HG03378 (cell line): ENCODE data around the gene GATAD2B.

Experiments
- ATAC-seq: cut with Tn5 transposase; IDR thresholded peaks from one replicate; pipeline ENCODE4 v1.9.1; 2021; ENCODE audit warnings: mild to moderate bottlenecking, moderate library complexity; ENCODE audit not compliant: unreplicated experiment

GATAD2B gene

DNA sequence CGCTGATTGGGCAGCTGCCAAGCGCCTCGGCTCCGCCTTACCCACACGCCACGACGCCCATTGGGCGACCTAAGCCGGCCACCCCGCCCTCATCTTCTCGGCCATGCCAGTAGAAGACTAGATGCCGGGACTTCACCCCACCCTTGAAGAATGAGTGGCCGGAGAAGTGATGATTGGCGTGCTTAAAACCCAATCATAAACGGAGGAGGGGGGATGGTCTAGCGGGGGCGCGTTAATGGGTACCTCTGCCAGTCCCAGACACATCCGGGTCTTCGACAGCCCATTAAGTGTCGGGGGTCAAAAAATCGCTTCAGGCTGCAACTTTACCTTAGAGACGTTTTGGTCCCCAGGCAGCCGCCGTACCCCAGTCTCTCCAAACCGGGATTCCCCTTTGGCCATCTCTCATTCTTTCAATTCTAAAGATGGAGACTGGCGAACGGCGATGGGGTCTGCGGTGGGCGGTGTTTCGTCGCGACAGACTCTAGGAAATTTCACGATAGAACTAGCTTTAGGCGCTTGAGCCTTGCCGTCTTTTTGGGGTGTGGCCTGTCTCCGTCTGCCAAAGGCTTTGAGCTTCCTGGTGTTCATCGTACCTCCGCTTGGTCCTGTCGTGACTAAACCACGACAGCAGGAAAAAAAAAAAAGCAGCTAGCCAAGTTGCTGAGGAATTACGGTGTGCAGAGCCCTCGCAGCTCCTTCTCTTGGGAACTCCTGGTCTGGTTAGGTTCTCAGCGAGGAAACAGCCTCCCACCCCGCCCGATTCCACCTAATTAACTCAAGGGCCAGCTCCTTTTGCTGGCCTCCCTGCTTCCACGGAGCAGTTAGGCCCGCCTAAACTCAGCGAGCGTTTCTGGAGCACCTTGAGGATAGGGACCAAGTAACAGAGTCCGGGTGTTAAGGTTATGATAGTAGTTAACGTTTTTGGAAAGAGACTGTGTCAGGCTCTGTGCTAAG, at the start of gene GATAD2B:
Gene GATAD2B, minus strand, starts transcription at position 1 of the 954 bp plus-strand sequence. CDS start 94,625 bp downstream, outside the sequence.
- ATAC-seq = peak; percentile 87

DNA sequence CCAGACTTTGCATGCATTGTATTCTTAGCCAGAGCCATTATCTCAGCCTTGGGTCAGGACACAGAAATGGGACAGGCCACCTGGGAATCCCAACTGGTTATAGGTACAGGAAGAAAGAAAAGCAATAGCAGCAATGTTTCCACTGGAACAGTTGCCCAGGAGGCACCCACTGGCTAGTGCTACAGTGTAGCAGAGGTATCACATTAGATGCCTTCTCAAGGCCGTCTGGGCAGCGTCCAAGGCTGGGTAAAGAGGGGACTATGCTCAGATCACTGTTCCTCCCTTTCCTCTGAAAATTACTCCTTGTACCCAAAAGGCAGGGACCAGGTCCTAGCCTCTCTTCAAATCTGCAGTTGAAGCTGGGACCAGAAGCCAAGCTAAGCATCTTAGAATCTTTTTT, 47.6 kb upstream of the GATAD2B start:
- ATAC-seq = no peak

DNA sequence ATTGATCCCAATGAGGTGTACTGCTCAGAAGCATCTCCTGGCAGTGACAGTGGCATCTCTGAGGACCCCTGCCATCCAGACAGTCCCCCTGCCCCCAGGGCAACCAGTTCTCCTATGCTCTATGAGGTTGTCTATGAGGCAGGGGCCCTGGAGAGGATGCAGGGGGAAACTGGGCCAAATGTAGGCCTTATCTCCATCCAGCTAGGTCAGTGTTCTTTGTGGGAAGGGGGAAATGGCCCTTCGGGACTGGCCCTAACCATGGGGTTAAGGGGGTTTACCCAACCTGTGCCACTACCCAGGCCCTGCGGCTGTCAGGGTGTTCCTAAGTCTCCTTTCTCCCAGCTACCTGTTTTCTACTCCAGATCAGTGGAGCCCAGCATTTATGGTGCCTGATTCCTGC, 46.2 kb upstream of the GATAD2B start:
- no peak for ATAC-seq

DNA sequence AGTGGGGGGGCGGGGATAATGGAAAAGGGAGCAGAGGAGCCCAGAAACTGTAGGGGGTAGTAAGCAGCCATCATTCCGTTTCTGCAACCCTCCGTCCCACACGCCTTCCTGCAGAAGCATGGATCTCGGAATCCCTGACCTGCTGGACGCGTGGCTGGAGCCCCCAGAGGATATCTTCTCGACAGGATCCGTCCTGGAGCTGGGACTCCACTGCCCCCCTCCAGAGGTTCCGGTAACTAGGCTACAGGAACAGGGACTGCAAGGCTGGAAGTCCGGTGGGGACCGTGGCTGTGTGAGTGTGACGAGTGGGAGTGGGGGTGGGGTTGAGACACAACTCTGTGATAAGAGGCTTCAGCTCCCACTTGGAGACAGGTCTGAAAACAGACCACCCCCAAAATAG, 45.6 kb upstream of the GATAD2B start:
- no peak for ATAC-seq

DNA sequence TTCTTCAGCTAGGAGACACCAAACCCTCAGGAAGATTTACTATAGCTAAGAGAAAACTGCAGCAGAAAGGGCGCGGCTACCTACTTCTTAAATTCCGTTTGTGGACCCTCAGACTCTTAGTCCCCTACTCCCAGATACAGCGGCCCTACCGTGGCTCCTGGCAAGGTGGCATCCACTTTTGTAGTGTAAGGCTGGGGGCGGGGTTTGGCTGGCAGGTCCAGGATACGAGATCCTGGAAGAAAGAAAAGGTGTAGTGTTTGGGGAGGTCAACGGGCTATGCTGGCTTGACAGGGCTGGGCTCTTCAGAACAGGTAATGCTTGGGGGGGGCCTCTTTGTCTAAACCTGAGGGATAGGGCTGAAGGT, 45.2 kb upstream of the GATAD2B start:
- ATAC-seq = no peak

DNA sequence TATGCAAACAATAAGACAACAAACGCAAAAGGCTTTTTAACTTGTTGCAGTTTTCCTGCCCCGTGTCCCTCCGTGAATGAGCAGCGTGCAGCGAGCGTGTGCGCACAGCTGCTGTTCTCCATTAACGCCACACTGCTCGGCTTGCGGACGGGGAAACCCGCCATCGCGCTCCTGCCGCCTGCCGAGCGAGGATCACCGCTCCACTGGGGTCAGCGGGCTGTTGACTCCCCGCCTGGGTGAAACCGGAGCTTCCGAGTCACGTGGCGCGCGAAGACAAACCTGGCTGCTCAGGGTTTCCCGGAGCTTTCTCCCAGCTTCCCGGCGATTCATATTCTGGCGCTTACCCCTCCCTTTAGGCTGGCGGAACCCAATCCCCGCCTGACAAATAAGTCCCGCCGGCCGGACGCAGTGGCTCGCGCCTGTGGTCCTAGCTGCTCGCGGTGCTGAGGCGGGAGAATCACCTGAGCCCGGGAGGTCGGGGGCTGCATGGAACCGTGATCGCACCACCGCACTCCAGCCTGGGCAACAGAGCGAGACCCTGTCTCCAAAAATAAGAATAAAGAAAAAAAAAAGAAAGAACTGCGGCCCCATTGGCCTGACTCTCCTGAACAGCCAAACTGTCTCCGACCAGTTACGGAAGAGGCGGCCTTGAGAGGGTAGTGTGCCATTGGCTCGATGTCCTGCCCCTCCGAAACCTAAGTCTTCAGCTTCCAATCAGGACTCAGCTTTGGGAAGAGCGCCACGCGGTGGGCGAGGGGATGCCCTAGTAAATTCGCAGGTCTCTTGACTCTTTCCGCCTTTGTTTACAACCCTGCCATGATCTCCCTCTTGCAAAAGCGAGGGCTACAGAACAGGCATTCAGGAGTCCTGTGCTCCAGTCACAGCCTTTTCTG, 44.6 kb upstream of the GATAD2B start, which contains the start of gene CREB3L4:
Gene CREB3L4, plus strand, starts transcription at position 796 of the 893 bp plus-strand sequence. CDS start 624 bp downstream, outside the sequence.
- peak; percentile 76 for ATAC-seq

DNA sequence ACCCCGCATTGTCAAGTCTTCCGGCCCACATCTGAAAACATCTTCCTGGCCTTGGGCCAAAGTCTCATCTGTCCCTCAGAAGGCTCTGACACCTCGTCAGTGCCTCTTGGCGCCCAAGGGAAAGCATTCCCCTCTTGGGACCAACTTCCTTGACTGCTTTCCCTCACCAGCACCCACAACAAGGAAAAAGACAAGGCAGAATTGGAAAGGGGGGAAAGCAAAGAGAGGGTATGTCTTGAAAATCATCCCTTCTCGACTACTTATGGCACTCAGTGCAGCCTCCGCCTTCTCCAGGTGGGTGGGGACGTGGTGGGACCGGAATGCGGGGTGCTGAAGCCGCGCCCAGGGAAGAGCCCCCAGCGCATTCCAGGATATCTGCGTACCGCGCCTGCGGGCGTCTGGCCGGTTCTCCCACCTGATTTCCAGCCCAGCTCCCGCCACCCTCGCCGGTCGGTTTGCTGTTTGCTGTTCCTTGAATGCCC, 41.1 kb upstream of the GATAD2B start:
- ATAC-seq = no peak

DNA sequence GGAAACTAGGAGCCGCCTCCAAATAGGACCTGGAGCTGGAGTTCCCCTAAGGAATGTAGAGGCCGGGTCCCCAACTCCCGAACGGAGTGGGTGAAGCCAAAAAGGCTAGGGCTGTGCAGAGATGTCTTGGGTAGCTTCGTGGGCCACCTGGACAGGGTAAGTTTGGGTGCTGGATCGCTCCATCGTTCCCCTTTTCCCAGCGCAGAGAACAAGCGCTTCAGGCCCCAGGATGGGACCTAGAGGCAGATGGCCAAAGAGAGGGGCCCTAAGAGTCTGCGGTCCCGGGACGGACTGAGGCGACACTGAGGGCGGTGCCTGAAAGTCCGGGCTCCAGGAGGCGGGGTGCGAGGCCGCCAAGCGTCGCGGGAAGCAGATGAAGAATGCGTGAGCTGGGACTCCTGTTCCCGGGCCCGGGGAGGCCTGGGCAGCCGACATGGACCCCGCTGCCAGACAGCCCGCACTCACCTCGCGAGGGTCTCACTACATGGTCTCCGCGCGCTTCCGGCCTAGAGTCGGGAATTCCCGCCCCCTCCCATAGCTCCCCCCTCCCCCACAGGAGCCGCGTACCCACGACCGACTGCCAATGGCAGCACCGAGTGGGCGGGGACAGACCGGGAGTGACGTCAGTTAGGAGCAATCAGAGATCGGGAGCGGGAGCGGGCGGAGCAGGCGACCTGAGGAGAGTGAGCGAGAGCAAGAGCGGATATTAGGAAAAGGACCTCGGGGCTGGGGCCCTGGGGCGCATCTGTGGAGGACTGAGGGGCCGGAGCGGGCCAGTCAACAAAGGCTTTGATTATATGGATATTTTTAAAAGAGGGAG, 40.5 kb upstream of the GATAD2B start, which contains the start of gene SLC39A1:
Gene SLC39A1, minus strand, starts transcription at position 508 of the 820 bp plus-strand sequence. CDS start 822 bp downstream, outside the sequence.
- peak; percentile 32 for ATAC-seq

DNA sequence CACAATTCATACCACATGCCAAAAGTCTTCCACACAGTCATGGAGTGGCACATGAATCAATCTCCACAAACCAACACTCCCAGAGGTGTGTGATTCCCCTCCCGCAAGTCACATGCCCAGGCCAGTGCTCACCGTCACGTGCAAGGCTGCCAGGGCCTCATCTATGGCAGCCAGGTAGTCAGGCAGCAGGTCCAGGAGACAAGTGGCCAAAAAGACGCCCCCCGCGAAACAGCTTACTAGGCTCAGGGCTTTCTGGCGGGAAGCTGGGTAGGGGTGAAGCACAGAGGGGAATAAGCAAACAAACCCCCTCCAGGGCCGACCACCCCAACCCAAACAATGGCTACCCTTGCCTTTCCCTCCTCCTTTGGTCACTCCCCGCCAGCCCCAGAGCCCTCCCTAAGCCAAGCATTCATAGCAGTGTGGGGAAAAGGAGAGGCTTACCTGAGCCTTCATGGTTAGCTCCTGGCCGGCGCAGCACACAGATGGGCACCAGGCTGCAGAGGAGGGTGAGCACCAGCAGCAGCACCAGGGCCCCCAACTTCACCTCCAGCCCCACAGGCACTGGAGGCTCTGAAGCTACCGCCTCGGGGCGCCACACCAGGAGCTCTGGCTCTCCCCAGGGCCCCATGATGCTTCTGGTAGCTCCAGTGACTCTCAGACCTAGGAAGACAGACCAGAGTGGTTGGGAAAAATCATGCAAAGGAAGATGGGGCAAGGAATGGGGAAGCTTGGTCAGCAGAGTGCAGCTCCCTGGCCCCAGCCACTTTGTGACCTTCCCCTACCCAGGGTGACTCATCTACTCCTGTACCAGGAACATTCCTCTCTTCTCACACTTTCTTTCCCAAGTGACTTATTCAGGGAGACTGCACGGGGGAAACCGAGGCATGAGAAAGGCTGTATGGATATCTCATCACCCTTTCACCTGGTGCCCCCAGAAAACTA, 39.6 kb upstream of the GATAD2B start:
- no peak for ATAC-seq

DNA sequence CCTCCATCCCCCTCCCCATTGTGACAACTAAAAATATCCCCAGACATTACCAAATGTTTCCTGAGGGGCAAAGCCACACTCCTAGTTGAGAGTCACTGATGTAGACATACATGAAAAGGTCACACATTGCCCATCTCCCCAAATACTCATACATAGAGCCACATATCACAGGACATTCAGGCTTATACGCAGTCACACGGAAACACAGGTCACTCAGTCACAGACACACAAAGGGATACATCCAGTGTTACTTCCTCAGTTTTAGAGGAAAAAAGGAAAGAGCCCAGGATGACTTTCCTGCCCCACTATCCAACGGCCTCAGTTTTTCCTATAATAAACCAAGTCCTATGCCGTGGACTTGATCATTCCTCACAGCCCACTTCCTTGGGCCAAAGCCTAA, 38.6 kb upstream of the GATAD2B start:
- no peak for ATAC-seq

DNA sequence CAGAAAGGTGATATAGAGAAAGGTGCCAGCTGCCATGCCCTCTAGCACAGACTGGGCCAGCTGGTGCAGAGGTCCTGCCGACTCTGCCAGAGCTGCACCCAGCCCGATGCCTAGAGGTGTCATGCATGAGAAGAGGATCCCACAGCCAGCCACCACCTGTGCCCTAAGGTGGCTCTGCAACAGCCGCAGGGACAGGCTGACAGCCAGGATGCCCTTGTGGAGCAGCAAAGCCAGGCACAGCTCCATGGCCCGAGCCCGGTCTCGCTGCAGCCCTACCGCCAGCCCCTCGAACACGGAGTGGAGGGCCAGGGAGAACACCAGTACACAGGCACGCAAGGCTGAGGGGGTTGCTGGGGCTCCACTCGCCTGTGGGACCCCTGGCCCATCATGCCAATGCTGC, 37.4 kb upstream of the GATAD2B start:
- ATAC-seq = no peak

DNA sequence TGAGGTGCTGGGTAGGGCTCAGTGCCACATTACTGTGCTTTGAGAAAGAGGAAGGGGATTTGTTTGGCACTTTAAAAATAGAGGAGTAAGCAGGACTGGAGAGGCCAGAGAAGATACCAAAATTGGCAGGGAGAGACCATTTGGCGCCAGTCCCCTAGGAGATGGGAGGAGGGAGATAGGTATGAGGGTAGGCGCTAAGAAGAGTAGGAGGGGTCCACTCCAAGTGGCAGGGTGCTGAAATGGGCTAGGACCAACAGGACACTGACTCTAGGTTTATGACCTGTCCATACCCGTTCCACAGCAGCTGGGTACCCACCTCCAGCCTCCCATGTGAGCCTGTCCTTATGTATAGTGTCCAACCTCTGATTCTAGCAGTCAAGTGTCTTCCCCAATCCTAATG, 36.7 kb upstream of the GATAD2B start:
- no peak for ATAC-seq

DNA sequence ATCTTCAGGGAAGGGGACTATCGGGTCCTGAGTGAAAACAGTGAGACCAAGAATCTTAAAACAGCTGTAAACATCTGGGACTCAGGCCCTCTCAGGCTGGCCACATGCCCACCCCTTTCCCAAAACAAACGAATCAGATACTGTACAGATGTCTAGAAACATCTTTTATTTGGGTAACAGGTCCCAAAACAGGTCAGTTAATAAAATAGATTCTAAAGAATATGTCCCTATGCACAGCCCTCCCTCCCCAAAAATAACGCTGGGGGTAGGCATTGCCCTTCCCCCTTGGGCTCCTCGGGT, 36.1 kb upstream of the GATAD2B start:
- ATAC-seq = no peak

DNA sequence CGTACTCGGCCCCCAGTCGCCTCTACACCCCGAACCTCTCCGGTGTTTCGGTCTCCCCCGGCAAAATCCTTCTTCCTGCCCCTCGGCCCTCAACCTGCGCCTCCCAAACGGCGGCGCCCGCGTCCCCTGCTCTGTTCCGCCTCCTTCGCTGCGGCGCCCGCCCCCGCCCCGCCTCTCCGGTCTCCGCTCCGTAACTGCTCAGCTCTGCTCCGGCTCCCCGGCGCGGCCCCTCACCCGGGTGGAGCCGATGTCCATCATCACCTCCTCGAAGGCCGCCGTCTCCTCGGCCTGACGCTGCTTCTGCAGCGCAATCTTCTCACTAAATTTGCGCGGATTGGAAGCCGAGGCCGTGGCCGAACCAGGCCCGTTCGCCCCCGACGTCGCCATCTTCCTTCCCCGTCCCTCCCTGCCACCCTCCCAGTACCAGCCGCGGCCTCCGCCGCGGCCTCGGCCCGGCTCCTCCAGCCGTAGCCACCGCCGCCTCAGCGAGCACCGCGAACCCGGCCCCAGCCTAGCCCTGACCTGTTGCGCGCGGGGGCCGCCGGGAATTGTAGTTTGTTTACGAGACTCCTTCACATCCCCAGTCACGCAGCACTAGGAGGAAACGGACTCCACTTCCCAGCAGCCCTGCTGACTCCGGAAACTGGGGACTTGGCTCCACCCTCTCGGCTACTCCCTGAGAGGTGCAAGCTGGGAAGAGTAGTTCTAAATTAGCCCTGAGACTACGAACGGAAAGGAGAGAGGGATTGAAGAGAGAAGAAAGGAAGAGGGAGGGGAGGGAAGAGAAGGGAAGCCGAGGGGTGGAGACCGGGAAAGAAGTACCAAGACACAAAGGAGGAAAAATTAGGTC, 35.6 kb upstream of the GATAD2B start, which contains the start of gene CRTC2:
Gene CRTC2, minus strand, starts transcription at position 502 of the 850 bp plus-strand sequence. Its CDS starts 115 bp downstream, at position 387.
- ATAC-seq = peak; percentile 71

DNA sequence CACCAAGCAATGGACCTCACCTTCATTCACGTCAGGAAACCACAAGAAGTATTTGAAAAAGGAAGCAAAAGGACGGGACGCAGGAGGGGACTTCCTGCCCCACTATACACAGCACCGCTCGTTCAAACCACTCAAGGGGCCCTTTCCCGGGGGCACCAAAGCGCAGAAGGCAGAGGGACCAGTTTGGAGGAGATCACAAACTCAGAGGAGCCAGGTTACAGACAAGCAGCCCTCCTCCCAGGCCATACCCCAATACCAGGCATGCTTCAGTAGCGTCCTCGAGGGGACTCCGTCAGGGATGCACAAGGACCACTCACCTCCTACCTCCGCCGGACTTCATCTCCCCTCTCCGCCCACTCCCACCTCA, 35.0 kb upstream of the GATAD2B start:
- ATAC-seq = no peak

DNA sequence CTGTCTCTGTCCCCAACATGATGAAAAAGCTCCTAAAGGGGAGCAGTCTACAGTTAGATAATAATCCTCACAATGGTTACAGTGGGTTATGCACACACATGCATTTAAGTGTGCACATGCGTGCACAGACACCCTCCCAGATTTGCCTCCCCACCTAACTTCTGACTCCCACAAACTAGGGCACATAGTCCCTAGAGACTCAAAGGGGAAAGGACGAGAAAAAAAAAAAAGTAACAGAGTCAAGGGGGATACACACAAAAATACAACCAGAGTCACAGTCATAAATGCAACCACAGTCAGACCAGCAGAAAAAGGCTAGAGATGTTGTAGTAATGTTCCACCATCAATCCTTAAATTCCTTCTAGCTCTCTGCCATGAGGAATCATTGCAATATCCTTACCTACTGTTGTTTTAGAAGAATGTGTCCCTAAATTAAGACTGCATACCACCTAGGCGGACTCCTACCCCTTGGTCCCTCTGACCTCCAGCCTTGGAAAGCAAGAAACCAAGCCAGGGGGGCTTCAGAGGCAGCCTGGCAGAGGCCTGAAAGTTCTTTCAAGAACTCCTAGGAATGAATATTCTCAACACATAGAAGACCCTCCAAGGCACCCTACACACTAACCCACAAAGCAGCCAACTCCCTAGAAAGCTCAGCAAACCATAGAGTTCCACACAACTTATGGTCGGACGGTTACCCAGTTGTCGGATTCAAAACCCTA, 34.4 kb upstream of the GATAD2B start:
- ATAC-seq = no peak

DNA sequence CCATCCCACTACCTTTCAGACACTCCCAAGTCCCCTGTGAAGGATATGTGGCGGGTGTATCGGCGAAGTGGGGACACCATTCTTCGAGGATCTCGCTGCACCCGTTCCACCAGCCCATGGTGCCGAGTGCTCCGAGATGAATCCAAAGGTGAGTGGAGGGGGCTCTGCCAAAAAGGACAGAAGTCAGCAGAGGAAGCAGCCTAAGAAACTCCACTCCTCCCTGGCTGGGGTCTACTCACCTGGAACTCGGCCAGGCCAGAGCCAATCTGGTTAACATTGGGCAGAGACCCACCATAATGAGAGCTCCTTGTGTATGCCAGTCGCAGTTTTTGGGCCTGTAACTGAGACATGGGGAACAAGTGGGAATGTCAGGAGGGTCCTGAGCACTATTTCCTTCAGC, 32.1 kb upstream of the GATAD2B start:
- no peak for ATAC-seq

DNA sequence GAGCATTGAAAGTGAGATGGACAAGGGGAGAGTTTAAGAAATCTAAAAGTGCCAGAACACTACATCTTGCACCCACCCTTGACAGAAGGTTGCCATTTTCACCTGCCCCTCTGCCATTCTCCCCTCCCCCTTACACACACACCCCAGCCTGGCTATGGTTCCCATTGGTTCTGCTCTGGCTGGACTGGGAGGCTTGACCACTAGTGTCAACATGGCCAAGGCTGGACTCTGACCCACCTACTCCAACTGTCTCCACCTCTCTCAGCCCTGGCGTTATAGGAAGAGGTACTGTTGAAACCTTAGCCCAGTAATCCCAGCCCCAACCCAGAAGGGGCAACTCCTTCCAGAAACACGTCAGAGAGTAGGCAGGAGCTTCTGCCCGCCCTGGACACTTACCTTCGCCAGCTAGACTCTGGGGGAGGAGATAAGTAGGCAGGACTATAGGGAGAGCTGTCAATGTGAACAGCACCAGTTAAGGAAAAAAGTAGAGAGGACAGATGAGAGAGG, 31.1 kb upstream of the GATAD2B start:
- ATAC-seq = no peak
